Left hindlimb (tissue), 1 donor: Measurements from ENCODE around the gene SLC3A2.

ENCODE experiments used
- DNase-seq: peaks from one replicate; pipeline ENCODE4 v3.0.0-alpha.2; 2018

Gene SLC3A2

DNA sequence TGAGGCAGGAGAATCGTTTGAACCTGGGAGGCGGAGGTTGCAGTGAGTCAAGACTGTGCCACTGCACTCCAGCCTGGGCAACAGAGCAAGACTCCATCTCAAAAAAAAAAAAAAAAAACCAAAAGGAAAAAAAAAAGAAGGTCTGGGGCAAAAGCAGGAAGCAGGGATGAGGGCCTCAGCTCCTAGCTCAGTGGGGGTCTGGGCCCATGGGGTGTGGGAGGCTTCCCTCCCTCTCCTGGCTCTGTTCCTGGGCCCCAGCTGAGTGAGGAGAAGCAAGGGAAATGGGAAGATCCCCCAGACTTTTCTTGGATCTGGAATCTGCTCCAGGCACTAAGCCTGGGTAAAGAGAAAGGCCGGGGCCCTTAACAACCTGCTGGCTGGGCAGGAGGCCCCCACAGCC is 31.6 kb downstream of the SLC3A2 start:
- DNase-seq: no peak

GRCh38 chr11:62914416-62914815 is 33.7 kb downstream of the SLC3A2 start:
- no peak for DNase-seq

- no peak for DNase-seq
These were observed 37.3 kb downstream of the SLC3A2 start for GRCh38 chr11:62917906-62918502.

DNA sequence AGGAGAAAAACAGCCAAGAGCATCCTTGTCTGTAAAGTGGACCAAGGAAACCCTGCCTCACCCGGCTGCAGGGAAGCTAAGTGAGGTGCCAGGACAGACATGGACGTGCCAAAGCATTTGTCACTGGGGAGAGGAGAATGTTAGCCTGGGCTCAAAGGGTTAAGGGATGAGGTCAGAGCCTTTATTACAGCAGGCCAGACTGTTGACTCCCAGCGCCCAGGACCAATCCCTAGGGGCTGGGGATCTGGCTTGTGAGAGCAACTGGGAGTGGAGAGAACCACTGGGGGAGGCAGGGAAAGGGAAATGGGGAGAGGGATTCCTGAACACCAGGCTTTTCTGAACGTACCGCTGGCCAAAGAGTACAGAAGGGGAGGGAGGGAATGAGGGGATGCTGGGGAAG is 37.8 kb downstream of the SLC3A2 start:
- no peak for DNase-seq

GRCh38 chr11:62919476-62919875 is 38.8 kb downstream of the SLC3A2 start:
- no peak for DNase-seq

DNA sequence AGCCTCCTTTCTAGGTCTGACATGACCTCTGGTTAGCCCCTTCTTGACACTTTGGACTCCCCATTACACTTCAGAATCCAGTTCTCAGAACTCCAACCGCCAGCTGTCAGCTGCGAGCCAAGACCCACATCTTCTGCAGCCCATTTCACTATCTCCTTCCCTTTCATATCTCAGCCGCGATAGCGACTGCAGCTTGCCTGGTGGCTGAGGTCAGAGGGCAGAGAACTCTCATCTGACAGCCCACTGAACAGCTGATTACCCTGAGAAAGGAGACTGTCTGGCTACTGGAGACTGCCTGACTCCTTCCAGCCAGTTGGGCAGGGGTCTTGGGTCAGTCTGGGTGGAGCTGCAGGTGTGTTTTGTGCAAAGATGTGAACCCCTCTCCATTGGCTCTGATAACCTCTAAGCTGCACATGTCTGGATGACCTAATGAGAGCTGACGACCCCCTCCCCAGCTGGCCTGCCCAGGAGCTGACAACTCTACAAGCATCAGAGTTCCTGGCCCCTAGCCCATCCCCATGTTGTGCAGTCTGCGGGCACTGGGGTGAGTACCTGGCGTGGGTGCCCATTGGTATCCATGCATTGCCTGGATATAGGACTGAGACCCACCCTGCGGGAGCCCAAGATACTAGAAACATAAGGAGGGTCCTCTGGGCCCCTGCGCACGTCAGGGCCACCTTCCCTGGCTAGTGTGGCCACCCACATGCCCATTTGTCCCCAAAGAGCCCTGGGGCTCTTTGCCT is 39.4 kb downstream of the SLC3A2 start:
- DNase-seq: no peak

DNA sequence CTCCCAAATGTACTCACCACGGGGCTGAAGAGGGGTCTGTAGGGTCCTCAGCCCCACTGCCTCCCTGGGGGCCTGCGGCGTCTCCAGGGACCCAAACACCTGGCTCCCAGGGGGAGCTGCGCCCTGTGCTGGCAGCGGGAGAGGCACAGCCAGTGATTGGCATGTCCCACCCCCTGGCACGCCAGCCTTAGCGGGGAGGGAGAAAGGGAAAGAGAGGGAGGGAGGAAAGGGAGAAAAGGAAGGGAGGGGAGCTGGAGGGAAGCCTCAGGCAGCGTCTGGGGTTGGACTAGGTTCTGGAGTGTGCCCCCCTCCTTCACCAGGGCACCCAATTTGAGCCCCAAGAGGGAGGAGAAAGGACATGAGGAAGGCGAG is 40.5 kb downstream of the SLC3A2 start, which contains the start of gene CHRM1:
Gene CHRM1, minus strand, starts transcription at position 163 of the 372 bp plus-strand sequence. CDS start 10,263 bp downstream, outside the sequence.
- DNase-seq: no peak

GRCh38 chr11:62921573-62922188 is 41.0 kb downstream of the SLC3A2 start:
- no peak for DNase-seq

GRCh38 chr11:62922189-62922589 is 41.5 kb downstream of the SLC3A2 start:
- no peak for DNase-seq

DNA sequence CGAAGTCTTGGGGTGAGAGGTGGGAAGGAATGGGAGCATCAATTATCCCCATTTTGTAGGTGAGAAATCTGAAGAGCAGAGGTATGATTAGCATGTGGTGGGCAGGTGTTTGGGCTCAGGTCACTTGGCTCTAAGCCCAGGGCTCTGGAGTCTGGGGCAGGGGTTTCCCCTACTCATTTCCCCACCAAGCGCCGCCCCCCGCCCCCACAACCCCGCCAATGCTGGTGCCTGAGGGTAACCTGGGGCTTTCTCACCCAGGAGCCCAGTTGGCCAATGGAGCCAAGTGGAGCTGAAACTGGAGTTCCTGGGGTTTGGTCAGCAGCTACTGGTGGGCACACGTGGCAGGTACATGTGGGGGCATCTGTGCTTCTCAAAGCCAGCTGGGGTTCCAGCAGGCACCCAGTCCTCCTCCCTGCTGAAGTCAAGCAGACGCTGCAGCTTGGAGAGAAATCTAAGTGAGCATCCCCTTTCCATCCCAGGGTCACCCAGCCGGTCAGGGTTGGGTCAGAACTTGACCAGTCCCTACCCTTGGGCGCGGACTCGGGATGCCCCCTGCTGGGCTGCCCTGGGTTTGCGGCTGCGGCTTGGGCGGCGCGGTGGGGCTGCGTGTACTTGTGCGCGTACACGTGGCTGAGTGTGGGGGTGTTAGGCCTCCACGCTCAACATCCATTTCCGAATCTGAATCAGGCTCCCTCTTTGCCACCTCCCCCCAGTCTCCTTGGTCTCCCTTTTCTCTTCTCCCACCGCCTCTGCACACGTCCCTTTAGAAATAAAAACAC is 42.1 kb downstream of the SLC3A2 start:
- no peak for DNase-seq

GRCh38 chr11:62923601-62924411 is 43.1 kb downstream of the SLC3A2 start:
- DNase-seq: peak; percentile 48

DNA sequence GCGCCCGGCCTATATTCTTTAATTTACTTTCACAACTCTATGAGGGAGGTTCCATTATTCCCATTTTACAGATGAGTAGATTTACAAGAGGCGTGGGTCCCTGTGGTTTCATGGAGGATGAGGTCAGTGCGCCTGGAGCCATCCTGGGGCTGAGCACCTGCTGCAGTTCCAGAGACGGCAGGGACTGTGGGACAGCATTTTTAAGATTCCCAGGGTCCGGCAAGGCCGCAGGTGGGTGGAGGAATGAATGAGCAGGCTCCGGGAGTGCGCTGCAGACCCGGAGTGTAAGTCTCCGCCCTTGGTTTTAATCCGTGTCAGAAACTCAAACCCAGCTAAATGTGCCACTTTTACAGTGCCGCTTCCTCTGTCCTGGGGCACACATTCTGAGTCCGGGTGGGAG is 44.6 kb downstream of the SLC3A2 start:
- no peak for DNase-seq

DNA sequence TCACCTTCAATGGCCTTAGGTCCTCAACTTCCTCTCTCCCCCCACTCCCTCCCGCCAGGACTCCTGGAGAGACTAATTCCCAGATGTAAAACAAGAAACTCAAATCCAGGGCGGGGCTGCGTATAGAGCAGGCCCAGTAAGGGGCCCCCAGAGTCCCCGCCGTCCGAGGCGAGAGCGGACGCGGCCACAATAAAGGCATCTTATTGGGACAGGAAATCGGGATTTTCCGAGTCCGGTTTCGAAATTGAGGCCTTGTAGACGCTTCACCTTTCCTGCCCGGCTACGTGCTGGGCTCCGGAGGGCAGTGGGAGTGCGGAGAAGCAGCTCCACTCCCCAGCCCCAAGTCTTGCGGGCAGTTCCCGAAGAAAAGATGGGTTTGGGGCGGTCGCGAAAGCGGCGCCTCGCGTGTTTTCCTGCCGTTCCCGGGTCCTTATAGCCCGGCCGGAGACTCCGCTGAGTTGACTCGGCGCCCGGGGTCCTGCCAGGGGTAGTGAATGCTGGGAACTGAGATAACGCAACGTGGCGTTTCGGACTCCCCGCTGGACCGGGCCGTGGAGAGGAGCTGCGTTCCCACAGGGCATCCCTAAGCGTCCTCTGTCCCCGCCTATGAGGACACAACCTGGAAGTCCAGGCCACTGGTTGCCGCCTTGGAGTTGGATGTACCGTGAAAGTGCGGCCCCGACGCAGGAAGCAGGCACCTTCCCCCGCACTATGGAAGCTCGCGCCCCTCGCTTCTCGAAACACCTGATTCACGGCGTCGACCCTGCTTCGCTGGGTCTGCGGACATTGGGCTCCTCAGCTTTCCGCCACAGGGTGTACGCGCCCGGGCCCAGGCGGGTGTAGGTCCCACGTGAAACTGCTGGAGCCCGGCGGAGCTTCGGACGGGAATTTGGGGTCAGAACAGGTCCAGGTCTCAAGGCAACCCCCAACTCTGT is 45.3 kb downstream of the SLC3A2 start:
- DNase-seq: no peak

- DNase-seq: no peak
These were observed 46.2 kb downstream of the SLC3A2 start for GRCh38 chr11:62926680-62927455.

DNA sequence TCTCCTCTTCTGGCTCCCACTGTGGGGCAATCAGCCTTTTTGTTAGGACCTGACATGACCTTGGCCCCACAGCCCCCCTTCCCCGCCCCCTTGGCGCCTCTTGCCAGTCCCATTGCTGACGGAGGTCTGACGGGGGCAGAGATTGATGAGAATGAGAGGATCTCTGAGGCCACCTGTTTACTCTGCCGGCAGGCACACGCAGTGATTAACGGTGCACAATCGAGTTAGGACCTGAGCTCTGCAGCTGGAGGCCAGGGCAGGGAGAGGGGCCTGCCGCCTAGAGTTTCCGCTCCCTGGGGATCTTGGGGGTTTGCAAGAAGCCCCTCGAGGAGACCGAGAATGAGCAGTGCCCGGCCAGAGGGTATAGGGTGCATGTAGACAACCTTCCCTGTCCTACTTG is 47.3 kb downstream of the SLC3A2 start:
- DNase-seq: no peak

- peak; percentile 52 for DNase-seq
These were observed 49.5 kb downstream of the SLC3A2 start for GRCh38 chr11:62930157-62930556.

- DNase-seq: no peak
These were observed 50.0 kb downstream of the SLC3A2 start for GRCh38 chr11:62930666-62931065.

DNA sequence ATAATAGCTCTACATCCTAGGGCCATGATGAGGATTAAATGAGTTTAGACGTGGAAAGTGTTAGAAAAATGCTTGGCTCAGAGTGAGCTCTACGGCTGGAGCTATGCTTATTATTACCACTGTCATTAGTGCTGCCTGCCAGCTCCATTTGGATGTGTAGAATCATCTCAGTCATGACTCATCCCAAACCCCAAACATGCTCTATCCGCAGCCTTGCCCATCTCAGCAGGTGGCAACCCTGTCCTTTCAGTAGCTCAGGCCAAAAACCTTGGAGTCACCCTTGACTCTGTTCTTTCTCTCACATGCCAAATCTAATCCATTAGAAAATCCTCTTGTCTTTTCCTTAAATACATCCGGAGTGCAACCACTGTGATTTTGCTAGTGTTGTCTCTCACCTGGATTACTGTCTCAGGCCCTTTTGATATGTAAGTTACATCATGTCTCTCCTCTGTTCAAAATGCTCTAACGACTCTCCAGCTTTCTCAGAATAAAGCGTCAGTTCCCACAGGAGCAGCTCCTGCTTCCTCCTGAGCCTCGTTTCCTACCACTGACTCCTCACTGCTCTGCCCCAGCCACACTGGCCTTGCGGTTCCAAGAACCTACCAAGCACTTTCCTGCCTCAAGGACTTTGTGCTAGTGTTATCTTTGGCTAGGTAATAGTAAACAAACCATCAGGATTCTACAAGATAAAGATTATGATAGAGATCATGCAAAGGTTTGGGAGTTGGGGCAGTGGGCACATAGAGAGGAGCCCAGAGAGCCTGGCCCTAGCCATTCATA is 51.0 kb downstream of the SLC3A2 start:
- no peak for DNase-seq

DNA sequence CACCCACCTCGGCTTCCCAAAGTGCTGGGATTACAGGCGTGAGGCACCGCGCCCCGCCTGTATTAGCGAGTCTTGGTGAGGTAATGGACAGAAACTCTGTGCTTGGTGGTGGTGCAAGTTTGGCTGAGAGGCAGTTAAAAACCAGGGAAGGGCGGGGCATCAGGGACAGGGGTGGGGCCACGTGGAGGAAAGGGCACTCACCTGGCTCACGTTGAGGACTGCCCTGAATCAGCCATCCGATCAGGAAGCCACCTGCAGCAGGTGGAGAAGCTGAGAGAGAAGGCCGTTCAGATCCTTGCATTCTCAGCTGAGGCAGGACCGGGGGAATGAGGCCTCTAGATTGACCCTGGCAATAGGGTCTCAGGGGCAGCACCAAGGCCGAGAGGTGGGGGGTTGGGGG is 52.6 kb downstream of the SLC3A2 start:
- DNase-seq: no peak
